EL (cell line): Measurements from ENCODE around the gene SLC2A1.

Source experiments
- DNase-seq: peaks from one replicate; pipeline ENCODE4 v3.0.0-alpha.2; 2016

SLC2A1 gene

GRCh38 chr1:42887366-42887765 is 71.3 kb downstream of the SLC2A1 start:
- no peak for DNase-seq

GRCh38 chr1:42886800-42887199 is 71.9 kb downstream of the SLC2A1 start:
- no peak for DNase-seq

DNA sequence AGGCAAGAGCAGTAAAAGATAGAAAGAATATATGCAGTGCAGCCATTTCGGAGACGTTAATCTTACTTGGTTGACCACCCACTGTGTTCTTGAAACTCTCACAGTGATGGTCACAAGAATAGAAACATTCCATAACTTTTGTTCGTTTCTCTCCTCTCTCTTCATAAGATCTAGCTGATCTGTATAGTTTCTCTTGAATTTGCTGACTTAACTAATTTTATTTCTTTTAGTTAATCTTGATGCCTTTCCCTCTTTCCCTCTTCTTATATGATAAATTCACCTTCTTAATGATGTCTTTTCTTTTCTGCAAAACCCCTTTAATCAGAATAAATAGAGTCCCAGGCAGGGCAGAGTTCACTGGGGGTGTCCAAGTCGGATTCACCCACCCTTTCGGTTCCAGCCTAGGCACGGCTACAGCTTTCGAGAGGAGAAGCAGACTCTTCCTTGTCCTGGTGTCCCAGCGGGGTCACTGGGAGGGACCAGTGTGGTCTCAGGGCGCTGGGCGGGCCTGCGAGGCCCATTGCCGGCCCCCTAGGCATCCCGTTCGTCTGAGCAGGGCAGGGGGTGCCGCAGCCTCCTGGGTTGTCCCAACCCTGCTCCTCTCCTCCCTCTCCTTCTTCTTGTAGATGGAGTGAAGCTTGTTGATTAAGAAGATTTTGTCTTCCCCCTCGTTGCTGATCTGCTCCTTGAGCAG is 72.5 kb downstream of the SLC2A1 start:
- no peak for DNase-seq

GRCh38 chr1:42880384-42880783 is 78.3 kb downstream of the SLC2A1 start:
- no peak for DNase-seq

DNA sequence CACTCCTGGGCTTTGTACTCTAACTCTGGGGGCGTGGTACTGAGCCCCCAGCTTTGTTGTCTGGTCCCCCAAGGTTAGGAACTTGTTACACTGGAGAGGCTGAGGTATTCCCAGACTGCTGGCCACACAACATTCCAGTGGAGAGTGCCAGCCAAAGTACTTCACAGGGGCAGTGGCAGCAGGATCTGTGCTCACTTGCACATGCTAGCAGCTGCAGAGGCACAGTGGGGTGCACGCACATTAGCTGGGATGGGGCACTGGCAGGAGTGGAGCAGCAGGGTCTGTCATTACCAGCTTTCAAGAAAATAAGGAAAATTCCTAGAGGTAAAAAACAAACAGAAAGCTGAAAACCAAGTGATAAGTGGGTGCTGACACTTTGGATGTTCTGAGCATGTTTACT is 81.3 kb downstream of the SLC2A1 start:
- no peak for DNase-seq

GRCh38 chr1:42876009-42876408 is 82.7 kb downstream of the SLC2A1 start:
- DNase-seq, result no peak
